DND-41 (cell line): Measurements from ENCODE around the gene SPATA12.

Experiments
- CTCF ChIP-seq: IDR thresholded peaks from 2 replicates; pipeline ENCODE4 v1.5.1; 2012; ENCODE audit warnings: borderline replicate concordance, low read length, moderate library complexity, mild to moderate bottlenecking; ENCODE audit not compliant: poor library complexity, severe bottlenecking; ENCODE audit errors: extremely low read depth
- EZH2 ChIP-seq: IDR thresholded peaks from 3 replicates; pipeline ENCODE4 v1.6.1; 2012; ENCODE audit warnings: borderline replicate concordance, low read depth, mild to moderate bottlenecking, moderate library complexity, low read length, inconsistent platforms; ENCODE audit not compliant: severe bottlenecking

- TF ChIP-seq EZH2, result no peak
- TF ChIP-seq CTCF, result no peak
These were observed 28.6 kb downstream of the SPATA12 start for GRCh38 chr3:57089043-57089442.
